T follicular helper cell (primary cell): ENCODE results near the gene SIRPA.
"Not testable (repeated sequence)": the region's sequence is repeated elsewhere in the genome, so short reads cannot be mapped to it uniquely, and the experiment has no call there.

Experiments used
- DNase-seq: peaks from one replicate; pipeline ENCODE4 v3.0.0-alpha.2; 2020; ENCODE audit warnings: low read depth

SIRPA gene

DNA sequence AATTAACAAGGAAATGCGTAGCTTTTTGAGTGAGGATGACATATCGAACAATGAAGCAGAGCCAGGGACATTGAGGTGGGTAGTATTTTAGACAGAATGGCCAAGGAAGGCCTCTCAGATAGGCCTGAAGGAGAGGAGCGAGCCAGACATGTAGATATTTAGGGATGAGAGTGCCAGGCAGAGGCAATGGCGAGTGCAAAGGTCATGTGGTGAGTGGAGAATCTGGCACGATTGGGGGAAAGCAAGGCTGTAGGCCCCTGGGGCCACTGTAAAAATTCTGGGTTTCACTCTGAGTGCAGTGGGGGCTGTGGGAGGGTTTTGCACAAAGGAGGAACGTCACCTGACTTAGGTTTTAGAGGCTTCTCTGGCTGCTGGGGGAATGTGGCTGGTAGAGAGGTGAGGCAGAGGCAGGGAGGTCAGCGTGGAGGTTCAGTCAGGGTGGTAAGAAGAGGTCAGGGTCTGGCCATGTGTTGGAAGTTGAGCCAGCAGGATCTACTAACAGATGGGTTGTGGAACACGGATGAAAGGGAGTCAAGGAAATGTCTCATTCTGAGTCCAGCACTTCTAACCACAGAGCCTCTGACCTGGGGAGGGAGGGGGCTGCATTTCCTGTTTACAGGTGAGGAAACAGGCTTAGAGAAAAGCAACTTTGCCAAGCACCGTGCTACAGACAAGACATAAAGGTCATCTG lies 11.3 kb downstream of the SIRPA start:
- no peak for DNase-seq

DNA sequence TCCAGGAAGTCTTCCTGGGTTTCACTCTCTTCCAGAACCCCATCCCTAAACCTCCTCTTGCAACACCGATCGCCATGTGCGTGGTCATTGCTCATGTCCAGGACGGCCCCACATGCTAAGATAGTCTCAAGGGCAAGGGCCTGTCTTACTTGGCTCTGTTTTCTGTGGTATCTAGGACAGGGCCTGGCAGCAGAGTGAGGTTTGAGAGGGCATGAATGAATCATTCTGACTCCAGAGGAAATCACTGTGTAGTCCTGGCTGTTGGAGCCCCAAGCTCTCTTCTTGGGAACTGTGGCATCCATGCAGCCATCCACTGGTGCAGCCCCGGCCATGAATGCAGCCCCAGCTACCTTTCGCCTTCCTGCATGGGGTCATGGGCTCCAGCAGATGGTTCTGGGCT lies 12.4 kb downstream of the SIRPA start:
- no peak for DNase-seq

DNA sequence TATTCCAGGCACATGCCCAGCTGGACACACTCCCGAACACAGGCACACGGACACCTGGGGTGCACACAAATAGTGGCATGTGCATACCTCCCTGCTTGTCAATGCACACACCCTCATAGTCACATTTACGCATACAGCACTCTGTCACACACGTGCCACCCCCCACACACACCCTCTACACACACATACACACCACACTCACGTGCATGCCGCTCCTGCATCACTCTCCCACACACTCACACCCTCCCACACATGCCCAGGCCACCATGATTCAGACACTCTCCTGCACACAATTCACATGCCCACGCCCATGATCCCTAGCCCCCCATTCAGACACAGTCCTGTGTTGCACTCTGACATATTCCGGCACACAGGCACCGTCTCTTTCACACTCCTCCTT lies 13.0 kb downstream of the SIRPA start:
- no peak for DNase-seq

DNA sequence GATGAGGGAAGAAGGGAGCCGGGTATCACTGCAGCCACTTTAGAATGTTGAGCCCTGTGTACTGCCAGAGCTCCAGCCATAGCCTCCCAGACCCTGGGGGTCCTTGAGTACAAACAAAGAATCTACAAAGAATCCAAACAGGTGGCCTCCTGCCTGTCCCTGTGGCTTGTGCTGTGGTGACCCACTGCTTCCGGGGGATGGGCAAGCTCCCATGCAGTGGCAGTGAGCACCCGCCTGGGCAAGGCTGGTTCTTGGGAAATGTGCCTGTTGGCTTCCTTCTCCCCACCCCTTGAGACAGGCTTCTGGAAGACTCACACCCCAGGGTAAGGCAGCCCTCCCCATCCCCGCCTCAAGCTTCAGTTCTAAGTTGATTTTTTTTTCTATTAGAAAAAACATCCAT lies 13.9 kb downstream of the SIRPA start:
- DNase-seq = no peak

DNA sequence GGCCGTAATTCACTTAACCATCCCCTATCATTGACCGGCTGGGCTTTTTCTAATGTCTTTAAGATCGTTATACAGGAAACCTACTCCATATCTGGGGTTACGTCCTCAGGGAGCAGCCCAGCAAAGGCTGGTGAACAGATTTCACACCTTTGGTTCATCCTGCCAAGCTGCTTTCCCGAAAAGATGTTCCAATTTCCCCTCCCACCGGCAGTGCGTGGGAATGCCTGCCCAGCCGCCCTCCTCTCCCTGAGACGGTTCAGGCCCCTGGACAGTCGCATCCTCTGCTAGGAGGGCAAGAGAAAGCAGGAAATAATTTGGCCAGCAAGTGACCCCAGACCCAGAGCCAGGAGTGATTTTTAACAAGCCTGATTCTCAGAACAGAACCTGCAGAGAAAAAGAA lies 16.3 kb downstream of the SIRPA start:
- DNase-seq = no peak

DNA sequence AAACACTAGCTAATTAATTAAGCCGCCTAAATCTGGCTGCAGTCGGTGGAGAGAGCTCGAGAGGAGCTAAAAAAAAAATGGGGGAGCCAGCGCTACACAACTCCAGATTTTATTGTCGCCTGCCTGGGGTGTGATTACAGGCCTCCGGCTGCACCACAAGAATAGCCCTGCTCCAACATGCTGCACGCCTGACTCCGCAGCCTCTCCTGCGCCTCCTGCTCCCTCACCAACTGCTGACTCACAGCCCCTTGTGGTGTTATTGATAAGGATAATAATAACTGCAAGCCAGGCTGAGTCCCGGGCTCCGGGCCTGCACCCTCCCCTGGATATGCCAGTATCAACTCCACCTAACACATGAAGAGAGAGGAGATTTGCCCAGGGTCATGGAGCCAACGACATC lies 16.8 kb downstream of the SIRPA start:
- no peak for DNase-seq

DNA sequence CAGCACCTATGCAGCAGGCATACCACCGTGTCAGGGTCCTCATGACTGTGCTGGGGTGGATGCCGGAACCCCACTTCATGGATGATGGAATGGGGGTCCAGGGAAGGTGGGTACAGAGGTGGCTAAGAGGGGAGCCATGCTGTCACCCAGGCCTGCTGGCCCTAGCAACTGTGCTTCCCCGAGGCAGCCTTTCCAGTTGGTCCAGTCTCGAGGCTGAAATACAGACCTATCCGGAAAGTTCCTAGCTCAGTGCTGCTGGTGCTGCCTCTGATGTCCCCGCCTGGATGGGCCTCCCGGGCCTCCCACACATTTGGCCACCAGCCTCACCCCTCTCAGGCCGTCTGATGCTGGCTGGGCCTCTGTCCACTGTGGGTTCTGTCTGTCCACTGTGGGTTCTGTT lies 17.4 kb downstream of the SIRPA start:
- no peak for DNase-seq

DNA sequence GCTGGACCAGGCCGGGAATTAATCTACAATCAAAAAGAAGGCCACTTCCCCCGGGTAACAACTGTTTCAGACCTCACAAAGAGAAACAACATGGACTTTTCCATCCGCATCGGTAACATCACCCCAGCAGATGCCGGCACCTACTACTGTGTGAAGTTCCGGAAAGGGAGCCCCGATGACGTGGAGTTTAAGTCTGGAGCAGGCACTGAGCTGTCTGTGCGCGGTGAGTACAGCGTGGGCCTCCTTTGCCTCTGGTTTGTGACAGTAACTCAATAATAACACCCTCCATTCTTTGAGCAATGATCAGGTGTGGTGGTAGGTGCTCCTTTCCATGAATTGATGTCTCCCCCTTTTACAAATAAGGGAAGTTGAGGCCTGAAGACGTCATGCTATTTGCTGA lies 20.0 kb downstream of the SIRPA start:
- DNase-seq = not testable (repeated sequence)

DNA sequence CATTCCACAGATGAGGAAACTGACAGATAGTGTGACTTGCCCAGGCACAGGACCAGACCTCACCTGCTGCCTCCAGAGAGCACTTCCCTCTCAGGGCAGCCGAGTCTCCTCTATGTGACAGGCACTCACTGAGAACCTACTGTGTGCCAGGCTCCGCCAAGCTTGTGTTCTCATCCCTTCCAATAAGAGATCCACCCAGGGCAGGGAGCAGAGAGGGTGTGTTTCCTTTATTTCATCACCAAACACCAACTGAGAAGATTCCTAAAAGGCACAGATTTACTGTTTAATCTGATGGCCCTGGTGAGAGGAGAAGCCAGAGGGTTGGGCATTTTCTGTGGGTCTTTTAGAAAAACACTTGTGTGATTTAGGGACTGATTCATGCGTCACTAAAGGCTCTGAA lies 20.5 kb downstream of the SIRPA start:
- no peak for DNase-seq

DNA sequence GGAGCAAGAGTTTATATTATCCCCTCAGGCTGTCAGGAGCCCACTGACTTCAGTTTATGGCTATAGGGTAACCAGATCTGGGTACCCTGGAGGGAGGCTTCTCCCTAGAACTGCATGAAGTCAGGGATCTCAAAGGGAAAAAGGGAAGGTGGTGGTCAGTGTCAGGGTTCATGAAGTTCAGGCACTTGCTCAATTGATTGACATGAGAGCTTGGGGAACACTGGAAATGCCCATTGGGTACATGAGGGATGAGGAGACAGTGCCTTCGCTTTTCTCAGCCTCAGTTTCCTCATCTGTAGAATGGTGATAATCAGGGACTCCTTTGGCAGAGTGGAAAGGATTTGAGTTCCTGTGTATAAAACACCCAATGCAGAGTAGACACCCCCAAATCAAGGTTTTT lies 22.6 kb downstream of the SIRPA start:
- no peak for DNase-seq

DNA sequence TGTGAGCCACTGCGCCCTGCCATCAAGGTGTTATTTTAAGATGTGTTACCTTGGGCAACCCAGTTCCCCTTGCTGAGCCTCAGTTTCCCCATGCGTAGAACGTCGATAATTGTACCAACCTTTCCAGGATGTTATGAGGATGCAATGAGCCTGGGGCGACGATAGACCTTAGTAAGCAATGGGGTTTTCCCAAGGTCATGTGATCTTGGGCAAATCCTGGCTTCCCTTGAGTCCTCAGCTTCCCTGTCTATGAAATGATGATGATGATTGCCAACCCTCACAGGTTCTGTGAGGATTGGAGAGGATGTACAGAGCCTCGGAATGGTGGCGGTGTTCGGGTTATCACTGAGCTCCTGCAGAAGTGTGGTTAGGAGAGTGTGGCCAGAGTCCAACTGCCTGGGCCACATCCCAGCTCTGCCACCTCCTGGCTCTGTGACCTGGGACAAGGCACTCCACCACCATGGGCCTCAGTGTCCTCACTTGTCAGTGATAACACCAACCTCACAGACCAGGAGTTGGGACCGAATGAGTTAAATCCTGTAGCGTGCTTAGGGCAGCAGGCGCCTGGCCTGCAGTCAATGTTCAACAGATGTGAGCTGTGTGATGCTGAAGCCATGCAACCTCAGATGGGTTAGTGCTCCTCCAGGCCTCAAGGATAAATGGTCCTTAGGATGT lies 23.4 kb downstream of the SIRPA start:
- no peak for DNase-seq

DNA sequence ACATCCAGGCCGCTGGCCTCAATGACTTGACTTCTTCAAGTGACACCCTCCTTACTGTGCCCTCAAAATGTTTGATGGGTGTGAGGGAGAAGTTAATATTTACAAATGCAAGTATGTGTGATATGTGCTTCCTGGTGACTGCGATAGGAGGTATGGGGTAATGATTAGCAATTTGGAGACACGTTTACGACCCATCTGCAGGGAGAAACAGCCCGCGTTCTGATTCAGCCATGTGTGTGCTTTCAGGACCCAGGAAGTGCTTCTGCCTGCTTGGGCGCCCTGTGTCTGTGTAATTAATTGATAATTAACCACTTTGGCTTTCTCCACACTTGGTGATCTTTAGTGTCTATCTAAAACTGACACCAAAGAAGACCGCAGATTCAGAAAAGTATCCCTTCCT lies 25.0 kb downstream of the SIRPA start:
- no peak for DNase-seq

DNA sequence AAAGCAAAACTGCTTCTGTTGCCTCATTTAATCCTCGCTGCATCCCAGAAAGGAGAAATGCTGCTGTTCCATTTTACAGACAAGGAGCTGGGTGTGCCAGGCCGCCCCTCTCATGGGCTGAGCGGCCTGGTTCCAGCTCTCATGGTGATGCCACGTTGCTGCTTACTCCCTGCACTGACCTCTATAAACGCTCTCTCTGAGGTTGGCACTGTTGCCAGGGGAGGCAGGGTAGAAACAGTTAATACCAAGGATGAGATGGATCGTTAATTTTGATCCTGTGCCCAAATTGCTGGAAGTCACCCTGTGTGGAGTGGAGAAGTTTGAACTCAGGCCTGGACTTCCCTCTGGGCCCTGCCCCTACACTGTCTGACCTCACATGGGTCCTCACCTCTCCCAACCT lies 25.6 kb downstream of the SIRPA start:
- DNase-seq = no peak

DNA sequence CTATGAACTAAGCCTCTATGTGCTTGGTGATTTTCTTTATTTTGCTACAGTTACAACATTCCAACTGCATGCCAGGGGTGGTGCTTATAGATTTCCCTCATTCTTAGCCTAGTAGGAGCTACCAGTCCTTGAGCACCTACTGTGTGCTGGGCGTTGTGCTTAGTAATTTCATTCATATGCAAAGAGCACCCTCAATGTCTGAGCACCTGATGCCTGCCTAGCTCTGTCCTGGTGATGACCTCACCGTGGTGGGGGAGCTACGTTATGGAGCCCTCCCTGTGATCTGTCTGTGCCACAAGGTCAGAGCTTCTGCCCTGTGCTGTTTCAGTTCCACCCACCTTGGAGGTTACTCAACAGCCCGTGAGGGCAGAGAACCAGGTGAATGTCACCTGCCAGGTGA lies 26.8 kb downstream of the SIRPA start:
- DNase-seq = not testable (repeated sequence)

DNA sequence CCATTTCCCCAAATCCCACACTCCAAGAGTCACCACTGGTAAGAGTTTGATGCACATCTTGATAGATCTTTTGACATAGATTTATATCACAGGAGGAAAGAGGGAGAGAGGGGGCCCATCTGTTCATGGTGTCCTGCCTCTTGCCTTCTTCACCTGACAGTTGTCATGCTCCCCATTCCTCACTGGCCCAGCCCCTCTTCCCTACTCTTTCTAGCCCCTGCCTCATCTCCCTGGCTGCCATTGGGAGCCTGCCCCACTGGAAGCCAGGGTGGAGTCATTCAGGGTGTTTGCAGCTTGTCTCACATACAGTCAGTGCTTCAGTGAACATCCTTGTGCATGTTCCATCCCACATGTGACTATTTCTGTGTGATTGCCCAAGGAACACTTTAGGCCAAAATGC lies 27.6 kb downstream of the SIRPA start:
- no peak for DNase-seq

DNA sequence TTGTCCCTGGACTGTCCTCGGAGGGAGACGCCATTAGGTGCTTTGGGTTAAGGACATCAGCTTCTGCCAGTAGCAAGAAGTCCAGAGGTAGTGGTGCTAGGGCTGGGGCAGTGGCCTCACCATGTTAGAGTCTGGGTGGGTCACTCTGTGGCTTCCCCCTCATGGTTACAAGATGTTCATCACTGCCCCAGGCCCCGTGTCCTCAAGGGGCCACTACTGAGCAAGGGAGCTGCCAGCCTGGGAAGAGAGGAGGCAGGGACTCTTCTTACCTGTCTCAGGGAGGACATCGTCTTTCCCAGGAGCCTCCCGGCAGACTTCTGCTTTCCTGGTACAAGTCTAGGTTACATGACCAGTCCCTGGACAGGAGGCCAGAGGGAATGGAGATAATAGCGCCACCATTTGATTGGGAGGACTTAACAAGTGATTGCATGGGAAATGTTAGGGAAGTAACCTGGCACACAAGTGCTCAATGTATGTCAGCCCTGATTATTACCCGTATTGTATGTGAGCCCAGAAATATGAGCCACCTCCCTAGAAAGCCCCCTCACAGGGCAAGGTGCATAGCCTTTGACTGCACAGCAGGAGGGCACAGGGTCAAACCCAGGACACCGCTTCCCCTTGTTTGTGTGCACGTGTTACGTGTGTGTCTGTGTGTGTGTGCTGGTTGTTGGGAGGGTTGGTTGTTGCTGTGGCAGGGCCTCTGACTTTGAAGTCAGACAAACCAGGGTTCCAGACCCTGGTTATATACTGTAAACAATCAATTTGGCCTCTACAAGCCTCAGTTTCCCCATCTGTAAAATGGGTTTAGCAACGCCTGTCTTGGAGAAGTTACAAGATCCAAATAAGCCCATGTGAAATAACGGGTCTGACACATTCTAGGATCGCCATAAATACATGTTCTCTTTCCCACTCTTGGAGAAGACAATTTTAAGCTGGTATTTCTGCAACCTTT lies 30.0 kb downstream of the SIRPA start:
- DNase-seq = no peak

DNA sequence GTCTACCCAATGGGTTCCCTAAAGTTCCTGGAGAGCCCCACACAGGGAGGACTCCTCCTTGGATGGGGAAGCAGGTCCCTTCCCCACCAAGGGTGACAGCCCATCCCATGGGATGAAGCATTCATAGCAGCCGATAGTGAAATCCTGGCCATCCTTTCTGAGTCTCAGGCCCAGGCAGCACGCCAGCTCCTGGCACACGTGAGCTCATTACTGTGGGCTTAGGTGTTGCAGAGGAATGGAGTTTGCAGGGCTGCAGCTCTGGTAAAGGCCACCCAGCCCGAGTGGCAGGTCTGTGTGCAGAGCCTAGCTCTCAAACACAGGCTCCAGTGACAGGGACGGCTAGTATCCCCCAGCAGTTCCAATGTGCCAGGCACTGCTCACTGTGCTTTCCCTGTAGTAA lies 31.0 kb downstream of the SIRPA start:
- no peak for DNase-seq

DNA sequence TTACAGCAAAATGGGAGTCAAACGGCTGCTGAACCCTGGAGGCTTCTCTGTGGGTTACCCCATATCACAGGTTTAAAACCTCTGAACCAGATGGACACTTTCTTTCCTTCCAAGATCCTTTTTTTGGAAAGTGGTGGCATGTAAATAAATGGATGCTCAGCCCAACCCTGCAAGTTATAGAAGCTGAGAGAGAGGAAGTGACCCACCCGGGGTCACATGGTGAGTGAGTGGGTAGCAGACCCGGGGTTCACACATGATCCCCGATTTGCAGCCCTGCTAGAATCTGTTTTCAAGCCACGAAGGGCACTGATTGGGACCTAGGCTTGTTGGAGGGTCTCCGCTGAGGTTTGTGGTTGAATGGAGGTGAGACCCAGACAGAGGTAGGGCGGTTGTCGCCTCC lies 32.0 kb downstream of the SIRPA start:
- no peak for DNase-seq

DNA sequence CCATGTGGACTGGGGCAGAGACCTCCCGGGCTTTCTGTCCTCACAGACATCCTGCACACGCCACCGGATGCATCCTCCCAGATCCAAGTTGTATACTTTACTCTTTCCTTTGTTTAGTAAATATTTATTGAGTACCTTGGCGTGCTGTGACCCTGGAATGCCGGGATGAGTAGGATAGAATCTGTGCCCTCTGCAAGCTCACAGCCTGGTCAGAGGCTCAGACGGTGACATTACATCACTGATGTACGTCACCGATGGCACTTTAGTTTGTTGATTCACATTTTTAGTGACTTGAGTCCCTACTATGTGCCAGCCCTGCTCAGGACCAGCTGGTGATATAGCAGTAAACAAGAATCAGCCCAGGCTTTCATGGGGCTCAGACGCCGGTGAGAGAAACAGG lies 32.9 kb downstream of the SIRPA start:
- DNase-seq = no peak

DNA sequence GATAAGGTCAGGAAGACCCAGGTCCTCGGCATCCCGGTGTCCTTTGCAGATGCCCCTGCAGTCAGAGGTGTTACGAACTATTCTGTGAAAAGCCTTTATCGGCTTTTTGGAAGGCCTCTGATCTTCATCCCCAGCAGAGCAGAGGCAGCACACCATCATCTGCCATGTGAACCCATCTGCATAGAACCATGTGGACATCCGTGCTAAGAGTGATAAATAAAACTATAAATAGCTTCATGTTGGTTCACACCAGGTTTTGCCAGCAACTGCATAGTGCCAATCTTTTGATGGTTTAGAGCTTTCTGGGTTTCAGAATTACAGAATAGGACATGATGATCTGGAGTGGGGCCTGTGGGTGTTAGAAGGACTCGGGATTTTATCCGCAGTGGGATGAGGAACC lies 33.6 kb downstream of the SIRPA start:
- DNase-seq = no peak

DNA sequence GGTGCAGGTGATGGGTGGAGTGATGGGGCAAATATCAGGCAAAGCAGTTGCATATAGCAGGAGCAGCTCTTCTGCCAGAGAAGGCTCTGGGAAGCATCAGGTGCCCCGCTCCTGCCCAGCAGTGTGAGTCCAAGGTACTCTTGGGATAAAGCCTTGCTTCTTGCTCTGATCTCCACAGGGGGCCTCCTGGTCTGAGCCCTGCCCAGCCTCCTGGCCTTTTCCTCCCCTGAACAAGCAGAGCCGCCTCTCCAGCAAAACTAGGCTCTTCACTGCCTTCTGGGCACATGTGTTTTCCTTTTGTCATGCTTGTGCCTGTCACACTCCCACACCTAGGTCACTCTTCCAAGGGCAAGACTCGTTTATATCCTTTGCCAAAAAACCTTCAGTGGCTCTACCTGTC lies 34.3 kb downstream of the SIRPA start:
- DNase-seq = no peak

DNA sequence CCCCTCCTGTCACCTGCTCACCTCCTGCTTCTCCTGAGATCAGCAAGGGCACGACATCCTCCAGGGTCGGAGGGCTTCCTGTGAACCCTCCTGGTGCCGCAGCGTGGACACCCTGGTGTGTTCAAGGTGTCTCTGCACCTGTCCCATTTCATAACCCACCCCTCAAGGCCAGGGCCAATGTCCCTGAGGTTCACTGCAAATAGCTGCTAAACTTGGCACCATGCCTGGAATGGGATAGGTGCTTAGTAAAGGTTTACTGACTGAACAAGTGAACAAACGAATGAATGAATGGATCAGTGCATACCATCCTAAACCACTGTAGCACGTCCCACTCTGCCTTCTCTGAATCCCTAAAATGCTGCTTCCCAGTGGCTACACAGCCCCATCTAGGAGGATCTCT lies 35.0 kb downstream of the SIRPA start:
- DNase-seq = no peak

DNA sequence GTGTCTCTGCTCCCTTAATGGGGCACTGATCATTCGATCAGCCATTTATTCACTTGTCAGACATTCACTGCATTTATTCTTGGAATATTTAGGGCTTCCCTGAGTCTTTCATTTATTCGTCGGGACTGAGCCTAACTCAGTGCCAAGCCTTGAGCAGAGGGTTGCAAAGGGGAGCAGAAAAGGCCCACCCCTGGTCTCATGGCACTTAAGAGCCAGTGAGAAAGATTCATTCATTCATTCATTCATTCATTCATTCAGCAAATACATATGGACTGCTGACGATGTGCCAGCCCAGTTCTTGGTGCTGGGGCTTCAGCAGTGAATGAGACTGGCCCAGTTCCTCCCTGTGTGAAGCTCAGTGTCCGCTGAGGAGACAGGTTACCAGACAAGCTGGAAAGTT lies 36.6 kb downstream of the SIRPA start:
- no peak for DNase-seq
